CD4-positive, alpha-beta memory T cell (primary cell): ENCODE data around the gene PLS3. TPM values are rescaled to one million over a fixed set of nuclear protein-coding genes. Genes with fewer than 3 reads are reported as not detected.

Experiments
- CTCF ChIA-PET: fragments of 350-600 bp; sonication (Branson Sonifier 250); formaldehyde crosslinking; loops from one replicate; lab custom pipeline; 2021; ENCODE audit warnings: inconsistent platforms; ENCODE audit not compliant: partially characterized antibody; lab: Charles Lee
- POLR2A ChIA-PET: fragments of 350-600 bp; sonication (Branson Sonifier 250); formaldehyde crosslinking; loops from one replicate; lab custom pipeline; 2021; ENCODE audit not compliant: partially characterized antibody; lab: Charles Lee
- DNase-seq, 5 donors: peaks; one replicate each; pipeline versions ENCODE4 v3.0.0 to v3.0.0-alpha.2; 2020 to 2022; ENCODE audit warnings: mixed read lengths in 1 of 5
- H3K27ac ChIP-seq: one replicate; pipeline ENCODE4 v1.7.0; 2013; ENCODE audit warnings: low read depth, low read length
- H3K27me3 ChIP-seq: 2 replicates; pipeline ENCODE4 v1.7.0; 2013; ENCODE audit warnings: mild to moderate bottlenecking, low read length, moderate library complexity; ENCODE audit not compliant: insufficient read depth
- H3K36me3 ChIP-seq: 2 replicates; pipeline ENCODE4 v1.7.0; 2013; ENCODE audit warnings: mild to moderate bottlenecking, low read length, moderate library complexity; ENCODE audit not compliant: insufficient read depth
- H3K4me1 ChIP-seq: 2 replicates; pipeline ENCODE4 v1.7.0; 2013; ENCODE audit warnings: mild to moderate bottlenecking, low read length, moderate library complexity; ENCODE audit not compliant: insufficient read depth
- H3K4me3 ChIP-seq, 2 donors: one replicate each; pipeline ENCODE4 v1.7.0; 2013; ENCODE audit warnings: low read length in 2 of 2, mild to moderate bottlenecking in 1 of 2
- H3K9me3 ChIP-seq, 2 donors: one replicate each; pipeline ENCODE4 v1.7.0; 2013; ENCODE audit warnings: low read length in 2 of 2, control low read depth in 1 of 2; ENCODE audit not compliant: control insufficient read depth in 1 of 2
- H3K27ac Mint-ChIP-seq, 7 donors: one replicate each; pipeline ENCODE4 v1.8.0; 2020 to 2021; ENCODE audit warnings: mixed read lengths in 7 of 7, mild to moderate bottlenecking in 6 of 7, inconsistent platforms in 3 of 7, moderate library complexity in 3 of 7
- H3K27me3 Mint-ChIP-seq, 2 donors: one replicate each; pipeline ENCODE4 v1.8.0; 2020 to 2021; ENCODE audit warnings: mixed read lengths in 2 of 2
- H3K36me3 Mint-ChIP-seq, 2 donors: one replicate each; pipeline ENCODE4 v1.8.0; 2020 to 2021; ENCODE audit warnings: mixed read lengths in 2 of 2, inconsistent platforms in 1 of 2, mild to moderate bottlenecking in 1 of 2
- H3K4me1 Mint-ChIP-seq, 4 donors: one replicate each; pipeline ENCODE4 v1.8.0; 2020 to 2021; ENCODE audit warnings: mixed read lengths in 4 of 4, mild to moderate bottlenecking in 1 of 4
- H3K4me3 Mint-ChIP-seq, 8 donors: one replicate each; pipeline ENCODE4 v1.8.0; 2020 to 2021; ENCODE audit warnings: mixed read lengths in 8 of 8, mild to moderate bottlenecking in 7 of 8, moderate library complexity in 6 of 8, inconsistent platforms in 3 of 8
- H3K9me3 Mint-ChIP-seq, 8 donors: one replicate each; pipeline ENCODE4 v1.8.0; 2020 to 2021; ENCODE audit warnings: mixed read lengths in 8 of 8, mild to moderate bottlenecking in 5 of 8, inconsistent platforms in 3 of 8, moderate library complexity in 1 of 8
- intact Hi-C: fragments of 100-400 bp; cut with micrococcal nuclease; formaldehyde crosslinking; loops from one replicate; pipeline ENCODE4 v1.15.1; 2023
- polyA plus RNA-seq, 2 donors: library from polyadenylated mRNA; unstranded; fragments of 300-500 nt; fragmentation: Illumina TruSeq; gene quantifications; one replicate each; pipeline ENCODE4 v1.2.3, GENCODE V29; 2021
- total RNA-seq, 2 experiments: library from RNA; stranded (reverse); gene quantifications; one replicate each; pipeline ENCODE4 v1.2.3, GENCODE V29; 2021

The PLS3 gene
- total and polyA plus RNA-seq, 4 experiments from 2014 or later = 0.14 to 0.76 (median 0.15) TPM; not detected in 1

DNA sequence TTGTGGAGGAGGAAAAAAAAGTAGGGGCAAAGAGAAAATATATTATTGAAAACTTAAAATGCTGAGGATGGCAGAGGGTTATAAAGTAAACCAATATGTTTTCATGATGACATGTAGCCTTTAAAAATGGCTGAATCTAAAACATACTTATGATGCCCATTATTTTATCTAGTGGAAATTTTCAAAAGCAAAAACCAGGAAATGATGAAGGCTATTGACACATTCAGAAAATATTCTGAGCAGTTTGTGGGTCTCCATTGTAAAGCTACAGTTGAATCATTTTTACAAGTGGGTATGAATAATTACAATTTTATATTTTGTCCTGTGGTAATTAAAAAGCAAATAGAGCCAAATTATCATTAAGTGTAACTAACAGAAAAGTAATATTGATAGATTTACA is 10.7 kb downstream of the PLS3 start:
- DNase-seq = no peak
- Histone ChIP-seq H3K9me3 (no peaks in the 10 kb centered on the region), H3K4me3 (no peak overlapping the region), H3K27ac (no peak overlapping the region), H3K4me1 (no peaks in the 10 kb centered on the region), H3K36me3 (no peaks in the 10 kb centered on the region), H3K27me3 (no peaks in the 10 kb centered on the region)
- Mint-ChIP-seq H3K4me3 (no peak overlapping the region), H3K27ac (no peak overlapping the region), H3K27me3 (no peaks in the 10 kb centered on the region), H3K4me1 (no peaks in the 10 kb centered on the region), H3K36me3 (no peaks in the 10 kb centered on the region), H3K9me3 (peaks cover 0 to 2% (median 0%) of the 10 kb centered on the region in 8 donors)
- POLR2A ChIA-PET = no interaction called here
- intact Hi-C loops = no loop called here
- CTCF ChIA-PET = no interaction called here

DNA sequence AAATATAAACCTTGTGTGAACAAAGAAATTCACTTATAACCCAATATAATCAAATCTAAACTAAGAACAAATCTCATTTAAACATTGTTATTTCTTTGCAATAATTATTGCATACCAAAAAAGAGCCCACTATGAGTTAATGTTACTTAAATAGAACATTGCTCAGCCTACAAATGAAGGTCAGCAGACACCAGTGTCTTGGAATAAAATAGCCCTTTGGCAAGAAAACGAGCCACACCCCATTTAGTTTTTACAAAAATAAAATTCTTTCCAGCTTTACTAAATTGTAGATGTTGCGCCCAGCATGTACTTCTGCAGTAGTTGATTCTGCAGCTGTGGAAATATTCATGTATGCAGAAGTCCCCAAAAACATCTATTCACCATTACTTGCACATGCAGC is 12.2 kb downstream of the PLS3 start:
- H3K9me3 Mint-ChIP-seq = peaks cover 0 to 2% (median 0%) of the 10 kb centered on the region in 8 donors
- DNase-seq = no peak
- CTCF ChIA-PET = no interaction called here

DNA sequence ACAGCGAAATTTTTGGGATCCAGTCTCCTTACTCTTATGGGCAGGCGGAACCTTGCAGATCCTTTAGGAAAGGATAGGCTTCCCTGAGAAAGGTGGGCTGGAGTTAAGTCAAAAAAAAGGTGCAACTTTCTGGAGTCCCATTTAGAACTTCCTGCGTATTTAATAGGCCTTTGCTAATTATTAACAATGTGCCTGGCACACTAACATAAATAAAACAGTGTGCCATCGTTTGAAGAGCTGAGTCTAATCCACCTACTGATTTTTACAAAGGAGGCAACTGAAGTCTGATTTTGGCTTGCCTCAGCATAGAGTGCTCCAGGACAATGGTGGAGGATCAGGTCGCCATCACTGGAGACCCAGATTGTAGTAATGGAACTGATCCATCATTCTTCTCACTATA is 15.7 kb downstream of the PLS3 start:
- Mint-ChIP-seq H3K4me1 (no peaks in the 10 kb centered on the region), H3K27ac (no peak overlapping the region), H3K9me3 (peaks cover 0 to 1% (median 0%) of the 10 kb centered on the region in 8 donors), H3K4me3 (no peak overlapping the region), H3K27me3 (no peaks in the 10 kb centered on the region), H3K36me3 (no peaks in the 10 kb centered on the region)
- Histone ChIP-seq H3K4me1 (no peaks in the 10 kb centered on the region), H3K36me3 (no peaks in the 10 kb centered on the region), H3K4me3 (no peak overlapping the region), H3K27ac (no peak overlapping the region), H3K9me3 (no peaks in the 10 kb centered on the region), H3K27me3 (no peaks in the 10 kb centered on the region)
- intact Hi-C loops = no loop called here
- DNase-seq = no peak
- ChIA-PET CTCF (no interaction called here), POLR2A (no interaction called here)

More for the DNA sequence above, 12.2 kb downstream of the PLS3 start:
- Mint-ChIP-seq H3K4me1 (no peaks in the 10 kb centered on the region), H3K27ac (no peak overlapping the region), H3K4me3 (no peak overlapping the region), H3K36me3 (no peaks in the 10 kb centered on the region), H3K27me3 (no peaks in the 10 kb centered on the region)
- POLR2A ChIA-PET = no interaction called here
- Histone ChIP-seq H3K27ac (no peak overlapping the region), H3K9me3 (no peaks in the 10 kb centered on the region), H3K36me3 (no peaks in the 10 kb centered on the region), H3K4me1 (no peaks in the 10 kb centered on the region), H3K4me3 (no peak overlapping the region), H3K27me3 (no peaks in the 10 kb centered on the region)
- intact Hi-C loops = no loop called here

DNA sequence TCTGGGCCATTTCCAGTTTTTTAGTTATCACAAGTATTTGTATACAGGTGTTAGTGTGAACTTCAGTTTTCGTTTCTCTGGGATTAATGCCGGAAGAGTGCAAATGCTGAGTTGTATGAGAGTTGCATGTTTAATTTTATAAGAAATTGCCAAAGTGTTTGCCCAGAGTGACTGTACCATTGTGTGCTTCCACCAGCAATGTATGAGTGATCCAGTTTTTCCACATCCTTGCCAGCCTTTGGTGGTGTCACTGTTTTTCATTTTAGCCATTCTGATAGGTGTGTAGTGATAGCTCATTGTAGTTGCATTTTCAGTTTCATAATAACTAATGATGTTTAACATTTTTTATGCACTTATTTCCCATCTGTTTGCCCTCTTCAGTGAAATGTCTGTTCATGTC is 18.4 kb downstream of the PLS3 start:
- ChIA-PET CTCF (no interaction called here), POLR2A (no interaction called here)
- Histone ChIP-seq H3K9me3 (no peaks in the 10 kb centered on the region), H3K4me3 (no peak overlapping the region), H3K27ac (no peak overlapping the region), H3K36me3 (no peaks in the 10 kb centered on the region), H3K4me1 (no peaks in the 10 kb centered on the region), H3K27me3 (no peaks in the 10 kb centered on the region)
- intact Hi-C loops = no loop called here
- Mint-ChIP-seq H3K4me1 (no peaks in the 10 kb centered on the region), H3K36me3 (no peaks in the 10 kb centered on the region), H3K27ac (peak overlapping the region in 1 of 7 donors; percentile 57), H3K9me3 (peaks cover 0 to 1% (median 0%) of the 10 kb centered on the region in 8 donors), H3K27me3 (no peaks in the 10 kb centered on the region), H3K4me3 (no peak overlapping the region)
- no peak for DNase-seq

GRCh38 chrX:115579786-115580294 is 18.9 kb downstream of the PLS3 start:
- H3K4me1 Mint-ChIP-seq = no peaks in the 10 kb centered on the region
- no peak overlapping the region for H3K4me3 ChIP-seq
- H3K4me3 Mint-ChIP-seq = no peak overlapping the region
- DNase-seq = no peak
- ChIA-PET POLR2A (no interaction called here), CTCF (no interaction called here)
- H3K27me3 ChIP-seq = no peaks in the 10 kb centered on the region
- no peaks in the 10 kb centered on the region for H3K27me3 Mint-ChIP-seq
- no peak overlapping the region for H3K27ac ChIP-seq
- H3K9me3 Mint-ChIP-seq = peaks cover 0 to 1% (median 0%) of the 10 kb centered on the region in 8 donors
- H3K36me3 ChIP-seq = no peaks in the 10 kb centered on the region
- H3K36me3 Mint-ChIP-seq = no peaks in the 10 kb centered on the region
- intact Hi-C loops = no loop called here
- no peaks in the 10 kb centered on the region for H3K4me1 ChIP-seq
- peak overlapping the region in 1 of 7 donors; percentile 57 for H3K27ac Mint-ChIP-seq
- no peaks in the 10 kb centered on the region for H3K9me3 ChIP-seq

DNA sequence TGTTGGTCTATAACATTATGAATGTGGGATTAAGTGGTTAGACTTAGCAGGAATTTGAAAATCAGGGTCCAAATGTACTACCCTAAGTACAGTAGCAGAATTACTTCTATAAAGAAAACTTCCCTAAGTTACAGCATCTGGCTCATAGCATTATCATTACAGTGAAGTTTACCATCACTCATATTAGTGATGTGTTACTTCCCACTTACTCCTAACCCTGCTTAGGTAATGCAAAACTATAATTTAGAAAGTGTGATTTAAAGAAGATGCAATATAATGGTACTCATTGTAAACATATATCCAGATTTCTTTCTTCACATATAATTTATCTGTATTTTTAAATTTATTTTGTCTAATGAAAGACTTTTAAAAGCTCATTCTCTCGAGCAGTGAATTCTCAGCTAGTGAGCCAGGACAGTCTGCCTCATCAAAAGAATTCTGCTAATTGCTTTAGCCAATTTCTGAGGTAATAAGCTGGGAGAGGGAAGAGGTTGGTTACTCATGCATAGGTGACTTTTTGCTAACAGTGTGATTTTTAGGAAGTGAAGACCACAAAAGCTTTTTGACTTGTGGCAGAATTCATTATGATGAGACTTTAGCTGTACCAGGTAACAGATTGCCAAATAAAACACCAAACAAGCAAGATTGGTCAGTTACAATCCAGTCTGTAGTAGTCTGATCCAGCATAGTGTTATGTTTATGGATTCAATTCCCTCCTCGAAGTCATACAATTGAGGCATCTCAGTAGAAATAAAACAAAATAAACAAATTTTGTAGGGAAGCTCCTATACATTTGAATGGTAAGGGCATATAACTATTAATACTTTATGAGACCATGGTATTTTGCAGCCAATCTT is 21.0 kb downstream of the PLS3 start:
- intact Hi-C loops = no loop called here

GRCh38 chrX:115582616-115583495 is 21.9 kb downstream of the PLS3 start:
- H3K36me3 Mint-ChIP-seq = no peaks in the 10 kb centered on the region
- ChIA-PET POLR2A (no interaction called here), CTCF (no interaction called here)
- H3K27me3 Mint-ChIP-seq = no peaks in the 10 kb centered on the region
- H3K4me1 Mint-ChIP-seq = no peaks in the 10 kb centered on the region
- no peak overlapping the region for H3K4me3 ChIP-seq
- peaks cover 0 to 1% (median 0%) of the 10 kb centered on the region in 8 donors for H3K9me3 Mint-ChIP-seq
- no peak overlapping the region for H3K27ac ChIP-seq
- H3K27me3 ChIP-seq = no peaks in the 10 kb centered on the region
- intact Hi-C loops = no loop called here
- H3K4me3 Mint-ChIP-seq = no peak overlapping the region
- no peaks in the 10 kb centered on the region for H3K4me1 ChIP-seq
- no peak overlapping the region for H3K27ac Mint-ChIP-seq
- DNase-seq = no peak
- H3K9me3 ChIP-seq = no peaks in the 10 kb centered on the region
- H3K36me3 ChIP-seq = no peaks in the 10 kb centered on the region

More for the DNA sequence above, 21.0 kb downstream of the PLS3 start:
- no peak for DNase-seq
- peaks cover 0 to 1% (median 0%) of the 10 kb centered on the region in 8 donors for H3K9me3 Mint-ChIP-seq
- no peaks in the 10 kb centered on the region for H3K4me1 Mint-ChIP-seq
- no peak overlapping the region for H3K27ac Mint-ChIP-seq
- H3K27me3 Mint-ChIP-seq = no peaks in the 10 kb centered on the region
- POLR2A ChIA-PET = no interaction called here
- Histone ChIP-seq H3K36me3 (no peaks in the 10 kb centered on the region), H3K4me1 (no peaks in the 10 kb centered on the region), H3K27me3 (no peaks in the 10 kb centered on the region), H3K27ac (no peak overlapping the region), H3K9me3 (no peaks in the 10 kb centered on the region), H3K4me3 (no peak overlapping the region)
- no peak overlapping the region for H3K4me3 Mint-ChIP-seq
- no peaks in the 10 kb centered on the region for H3K36me3 Mint-ChIP-seq
- CTCF ChIA-PET = no interaction called here
